Skin epidermis (tissue), 12 donors: ENCODE data around the gene MS4A3.
"Not testable (repeated sequence)": the region's sequence is repeated elsewhere in the genome, so short reads cannot be mapped to it uniquely, and the experiment has no call there.

Experiments used
- H3K27ac ChIP-seq, 21 experiments: fragments of 200-600 bp; sonication (generic) in 11 of 21; one replicate each; pipeline ENCODE4 v1.5.0; 2020; ENCODE audit warnings: mild to moderate bottlenecking in 3 of 21, inconsistent platforms in 2 of 21, moderate library complexity in 2 of 21
- H3K4me3 ChIP-seq, 7 experiments: fragments of 200-600 bp; sonication (generic) in 2 of 7; one replicate each; pipeline ENCODE4 v1.5.0; 2020; ENCODE audit warnings: inconsistent platforms in 2 of 7, mild to moderate bottlenecking in 2 of 7, moderate library complexity in 1 of 7

The MS4A3 gene

GRCh38 chr11:60056349-60056969 is at the start of gene MS4A3:
Gene MS4A3, plus strand, starts transcription at chr11:60056665. Its CDS starts 4,496 bp downstream, at chr11:60061161.
- no peak within 1 kb of the TSS for H3K27ac ChIP-seq
- no peak within 1 kb of the TSS for H3K4me3 ChIP-seq

- Histone ChIP-seq H3K4me3 (no peak within 1 kb of the TSS), H3K27ac (no peak within 1 kb of the TSS)
Observed at GRCh38 chr11:60016881-60017280, 39.6 kb upstream of the MS4A3 start, which contains the start of gene OOSP4B. Gene OOSP4B, plus strand, starts transcription at chr11:60017181.

- no peak overlapping the region for H3K4me3 ChIP-seq
- no peak overlapping the region for H3K27ac ChIP-seq
Observed at GRCh38 chr11:60018058-60018457, 38.4 kb upstream of the MS4A3 start.

GRCh38 chr11:60020376-60020775 is 36.1 kb upstream of the MS4A3 start:
- not testable (repeated sequence) for H3K4me3 ChIP-seq, H3K27ac ChIP-seq

- no peak overlapping the region for H3K4me3 ChIP-seq
- no peak overlapping the region for H3K27ac ChIP-seq
Observed at GRCh38 chr11:60029015-60029632, 27.3 kb upstream of the MS4A3 start.

GRCh38 chr11:60040109-60040508 is 16.4 kb upstream of the MS4A3 start, which contains the start of gene OOSP2:
Gene OOSP2, plus strand, starts transcription at chr11:60040409. Its CDS starts 51 bp downstream, at chr11:60040460.
- H3K4me3 ChIP-seq = no peak within 1 kb of the TSS
- no peak within 1 kb of the TSS for H3K27ac ChIP-seq

GRCh38 chr11:60050422-60050821 is 6.0 kb upstream of the MS4A3 start:
- H3K4me3 ChIP-seq, H3K27ac ChIP-seq: not testable (repeated sequence)

GRCh38 chr11:60050839-60051238 is 5.6 kb upstream of the MS4A3 start:
- H3K27ac ChIP-seq, H3K4me3 ChIP-seq: not testable (repeated sequence)

- Histone ChIP-seq H3K4me3 (no peak overlapping the region), H3K27ac (no peak overlapping the region)
Observed at GRCh38 chr11:60059052-60059451, 2.6 kb downstream of the MS4A3 start.

GRCh38 chr11:60059521-60060240 is 3.2 kb downstream of the MS4A3 start:
- Histone ChIP-seq H3K4me3 (no peak overlapping the region), H3K27ac (no peak overlapping the region)

GRCh38 chr11:60064111-60064510 is 7.6 kb downstream of the MS4A3 start:
- no peak overlapping the region for H3K4me3 ChIP-seq
- H3K27ac ChIP-seq = no peak overlapping the region

- Histone ChIP-seq H3K27ac (no peak overlapping the region), H3K4me3 (no peak overlapping the region)
Observed at GRCh38 chr11:60065801-60066200, 9.3 kb downstream of the MS4A3 start.

GRCh38 chr11:60069450-60069849 is 13.0 kb downstream of the MS4A3 start:
- no peak overlapping the region for H3K4me3 ChIP-seq
- H3K27ac ChIP-seq = no peak overlapping the region

- H3K4me3 ChIP-seq, H3K27ac ChIP-seq: not testable (repeated sequence)
Observed at GRCh38 chr11:60071644-60072043, 15.2 kb downstream of the MS4A3 start.

GRCh38 chr11:60077216-60077817 is 20.9 kb downstream of the MS4A3 start:
- Histone ChIP-seq H3K4me3 (no peak overlapping the region), H3K27ac (no peak overlapping the region)

- Histone ChIP-seq H3K27ac (no peak overlapping the region), H3K4me3 (no peak overlapping the region)
Observed at GRCh38 chr11:60077981-60078380, 21.5 kb downstream of the MS4A3 start.

- no peak overlapping the region for H3K4me3 ChIP-seq
- H3K27ac ChIP-seq = no peak overlapping the region
Observed at GRCh38 chr11:60078745-60079144, 22.3 kb downstream of the MS4A3 start.

GRCh38 chr11:60080535-60080934 is 24.1 kb downstream of the MS4A3 start:
- no peak overlapping the region for H3K4me3 ChIP-seq
- H3K27ac ChIP-seq = no peak overlapping the region

- Histone ChIP-seq H3K4me3 (no peak overlapping the region), H3K27ac (no peak overlapping the region)
Observed at GRCh38 chr11:60084631-60085273, 28.3 kb downstream of the MS4A3 start.

- Histone ChIP-seq H3K27ac (no peak overlapping the region), H3K4me3 (no peak overlapping the region)
Observed at GRCh38 chr11:60085909-60086308, 29.4 kb downstream of the MS4A3 start.
